Measurements from ENCODE around the gene C3orf85.

The C3orf85 gene

DNA sequence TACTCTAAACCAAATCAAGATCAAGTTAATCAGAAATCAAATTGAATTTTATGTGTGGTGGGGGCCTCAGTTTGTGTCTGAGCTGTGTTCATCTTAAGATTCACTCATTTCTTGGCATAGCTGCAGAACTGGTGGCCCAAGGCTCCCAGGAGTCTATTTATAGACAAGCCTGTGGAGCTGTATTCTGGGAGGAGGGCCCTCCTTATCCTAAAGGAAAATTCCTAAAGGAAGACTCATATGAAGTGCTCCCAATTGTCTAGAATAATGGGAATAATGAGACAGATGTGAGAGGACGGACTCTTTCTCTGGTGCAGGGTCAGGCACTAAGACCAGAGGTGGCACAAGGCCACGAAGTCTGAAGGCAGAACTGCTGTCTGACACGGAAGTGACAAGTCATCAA, 38.9 kb downstream of the C3orf85 start:
- H3K27me3 ChIP-seq (ENCODE audit: insufficient read depth, insufficient read length), result no peaks in the 10 kb centered on the region
- TF ChIP-seq YY1 (IDR thresholded peaks at IDR 0.05; ENCODE audit: insufficient read depth, insufficient read length) (no peak), SUZ12 (IDR thresholded peaks at IDR 0.05; ENCODE audit: extremely low read depth, insufficient read depth, insufficient read length) (no peak), ZNF274 (IDR thresholded peaks at IDR 0.05; ENCODE audit: low read depth, low read length) (no peak)
- H3K9ac ChIP-seq (ENCODE audit: insufficient read length, low read depth), result no peak overlapping the region
- DNase-seq (ENCODE audit: low read depth, low spot score), result no peak
- no peaks in the 10 kb centered on the region for H3K36me3 ChIP-seq (ENCODE audit: insufficient read depth, insufficient read length, low read length)
- H3K4me1 ChIP-seq (ENCODE audit: insufficient read depth, insufficient read length), result peaks cover 3% of the 10 kb centered on the region
- H3K4me3 ChIP-seq (ENCODE audit: insufficient read length, low read depth), result no peak overlapping the region
- H3K9me3 ChIP-seq (ENCODE audit: insufficient read depth, low read length), result no peaks in the 10 kb centered on the region

DNA sequence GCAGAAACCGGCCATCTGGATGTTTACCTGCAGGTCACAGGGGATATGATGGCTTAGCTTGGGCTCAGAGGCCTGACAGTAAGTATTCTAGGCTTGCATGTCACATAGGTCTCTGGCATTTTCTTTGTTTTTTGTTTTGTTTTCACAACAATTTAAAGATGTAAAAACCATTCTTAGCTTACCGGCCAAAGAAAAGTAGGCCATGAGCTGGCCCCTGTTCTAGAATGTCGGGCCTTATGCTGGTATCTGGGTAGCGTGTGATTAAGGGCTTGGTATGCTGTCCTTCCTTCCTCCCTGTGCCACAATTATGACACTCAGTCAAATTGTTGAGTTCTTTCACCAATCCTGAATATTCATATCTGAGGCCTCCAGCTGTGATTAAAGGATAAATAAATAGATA, 40.2 kb downstream of the C3orf85 start:
- Histone ChIP-seq H3K36me3 (ENCODE audit: insufficient read depth, insufficient read length, low read length) (no peaks in the 10 kb centered on the region), H3K4me3 (ENCODE audit: insufficient read length, low read depth) (no peak overlapping the region), H3K27me3 (ENCODE audit: insufficient read depth, insufficient read length) (no peaks in the 10 kb centered on the region), H3K4me1 (ENCODE audit: insufficient read depth, insufficient read length) (peaks cover 3% of the 10 kb centered on the region), H3K9ac (ENCODE audit: insufficient read length, low read depth) (no peak overlapping the region), H3K9me3 (ENCODE audit: insufficient read depth, low read length) (no peaks in the 10 kb centered on the region)
- no peak for TF ChIP-seq YY1 (IDR thresholded peaks at IDR 0.05; ENCODE audit: insufficient read depth, insufficient read length)
- TF ChIP-seq SUZ12 (IDR thresholded peaks at IDR 0.05; ENCODE audit: extremely low read depth, insufficient read depth, insufficient read length), result no peak
- TF ChIP-seq ZNF274 (IDR thresholded peaks at IDR 0.05; ENCODE audit: low read depth, low read length), result no peak
- no peak for DNase-seq (ENCODE audit: low read depth, low spot score)

DNA sequence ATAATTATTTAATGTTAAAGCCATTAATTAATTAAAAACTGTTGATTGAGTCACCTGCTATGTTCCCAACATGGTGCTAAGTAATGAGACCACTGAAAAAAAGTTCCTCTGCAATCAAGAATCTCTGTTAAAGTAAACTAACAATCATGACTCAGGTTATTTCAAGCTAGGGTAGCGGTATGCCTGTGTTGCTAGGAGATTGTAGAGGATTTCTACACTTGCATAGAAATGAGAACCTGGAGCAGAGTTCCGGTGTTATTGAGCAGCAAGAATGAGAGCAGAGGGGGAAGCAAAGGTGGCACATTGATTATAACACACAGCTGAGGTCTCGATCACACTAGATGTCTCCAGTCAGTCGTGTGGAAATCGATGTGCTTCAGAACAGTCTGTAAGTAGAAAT, 41.4 kb downstream of the C3orf85 start:
- TF ChIP-seq SUZ12 (IDR thresholded peaks at IDR 0.05; ENCODE audit: extremely low read depth, insufficient read depth, insufficient read length), result no peak
- no peak for TF ChIP-seq YY1 (IDR thresholded peaks at IDR 0.05; ENCODE audit: insufficient read depth, insufficient read length)
- TF ChIP-seq ZNF274 (IDR thresholded peaks at IDR 0.05; ENCODE audit: low read depth, low read length), result no peak
- Histone ChIP-seq H3K4me3 (ENCODE audit: insufficient read length, low read depth) (no peak overlapping the region), H3K4me1 (ENCODE audit: insufficient read depth, insufficient read length) (peaks cover 3% of the 10 kb centered on the region), H3K36me3 (ENCODE audit: insufficient read depth, insufficient read length, low read length) (no peaks in the 10 kb centered on the region), H3K9ac (ENCODE audit: insufficient read length, low read depth) (no peak overlapping the region), H3K9me3 (ENCODE audit: insufficient read depth, low read length) (no peaks in the 10 kb centered on the region), H3K27me3 (ENCODE audit: insufficient read depth, insufficient read length) (no peaks in the 10 kb centered on the region)
- no peak for DNase-seq (ENCODE audit: low read depth, low spot score)

DNA sequence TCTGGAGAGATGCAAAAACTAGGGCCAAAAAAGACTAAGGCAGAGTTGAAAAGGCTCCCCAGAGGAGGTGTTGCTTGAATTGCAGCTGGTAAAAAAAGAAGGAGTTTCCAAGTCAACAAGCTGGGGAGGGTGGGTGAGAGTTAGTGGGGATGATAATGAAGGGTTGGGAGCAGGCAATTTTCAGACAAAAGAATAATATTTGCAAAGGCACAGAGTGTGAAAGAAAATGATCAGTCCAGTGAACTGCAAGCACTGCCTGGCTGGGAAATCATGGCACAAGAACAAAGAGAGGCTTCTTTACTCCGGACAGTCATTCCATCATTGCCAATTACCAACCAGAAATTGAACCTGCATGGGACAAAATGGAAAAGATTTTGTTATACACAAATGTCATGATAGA, 42.2 kb downstream of the C3orf85 start:
- Histone ChIP-seq H3K4me1 (ENCODE audit: insufficient read depth, insufficient read length) (peaks cover 3% of the 10 kb centered on the region), H3K9me3 (ENCODE audit: insufficient read depth, low read length) (no peaks in the 10 kb centered on the region), H3K9ac (ENCODE audit: insufficient read length, low read depth) (no peak overlapping the region), H3K27me3 (ENCODE audit: insufficient read depth, insufficient read length) (no peaks in the 10 kb centered on the region), H3K36me3 (ENCODE audit: insufficient read depth, insufficient read length, low read length) (no peaks in the 10 kb centered on the region), H3K4me3 (ENCODE audit: insufficient read length, low read depth) (no peak overlapping the region)
- TF ChIP-seq ZNF274 (IDR thresholded peaks at IDR 0.05; ENCODE audit: low read depth, low read length), result no peak
- no peak for TF ChIP-seq YY1 (IDR thresholded peaks at IDR 0.05; ENCODE audit: insufficient read depth, insufficient read length)
- DNase-seq (ENCODE audit: low read depth, low spot score), result no peak

DNA sequence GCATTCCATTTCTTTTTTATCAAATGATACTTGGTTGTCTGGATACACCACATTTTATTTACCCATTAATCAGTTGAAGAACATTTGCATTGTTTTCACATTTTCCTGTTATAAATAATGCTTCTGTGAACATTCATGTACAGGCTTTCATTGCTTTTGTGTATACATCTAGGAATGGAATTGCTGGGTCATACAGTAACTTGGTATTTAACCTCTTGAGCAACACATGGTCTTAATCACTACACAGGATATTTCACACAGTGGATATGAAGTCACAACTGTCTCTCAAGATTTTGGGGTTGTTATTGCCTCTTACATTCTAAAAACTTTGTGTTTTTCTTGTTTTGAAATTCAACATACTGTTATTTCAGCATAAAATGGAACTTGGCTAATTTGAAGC, 48.2 kb downstream of the C3orf85 start:
- Histone ChIP-seq H3K4me3 (ENCODE audit: insufficient read length, low read depth) (no peak overlapping the region), H3K9ac (ENCODE audit: insufficient read length, low read depth) (no peak overlapping the region), H3K9me3 (ENCODE audit: insufficient read depth, low read length) (no peaks in the 10 kb centered on the region; the same call in 1 of the 2 replicates), H3K27me3 (ENCODE audit: insufficient read depth, insufficient read length) (no peaks in the 10 kb centered on the region), H3K4me1 (ENCODE audit: insufficient read depth, insufficient read length) (no peaks in the 10 kb centered on the region), H3K36me3 (ENCODE audit: insufficient read depth, insufficient read length, low read length) (no peaks in the 10 kb centered on the region)
- TF ChIP-seq ZNF274 (IDR thresholded peaks at IDR 0.05; ENCODE audit: low read depth, low read length) (no peak), YY1 (IDR thresholded peaks at IDR 0.05; ENCODE audit: insufficient read depth, insufficient read length) (no peak), SUZ12 (IDR thresholded peaks at IDR 0.05; ENCODE audit: extremely low read depth, insufficient read depth, insufficient read length) (no peak)
- DNase-seq (ENCODE audit: low read depth, low spot score), result no peak

DNA sequence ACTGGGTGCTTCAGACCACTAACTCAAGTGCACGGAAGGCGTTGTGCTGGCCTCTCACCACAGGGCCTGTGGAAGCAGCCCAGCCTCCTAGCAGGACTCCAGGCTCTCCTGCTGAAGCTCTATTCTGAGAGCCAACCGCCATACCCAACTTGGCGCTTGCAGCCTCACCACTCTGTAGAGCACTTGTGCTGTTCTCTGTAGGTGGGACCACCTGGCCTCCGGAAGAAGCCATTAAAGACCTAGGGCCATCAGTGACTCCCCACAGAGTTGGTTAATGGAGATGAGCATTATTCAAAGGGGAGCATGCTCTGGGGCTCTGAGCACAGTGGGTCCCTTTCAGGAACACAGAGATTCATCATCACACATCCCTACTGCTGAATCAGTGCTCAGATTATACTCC, 50.9 kb downstream of the C3orf85 start:
- Histone ChIP-seq H3K4me1 (ENCODE audit: insufficient read depth, insufficient read length) (no peaks in the 10 kb centered on the region), H3K36me3 (ENCODE audit: insufficient read depth, insufficient read length, low read length) (no peaks in the 10 kb centered on the region), H3K9ac (ENCODE audit: insufficient read length, low read depth) (no peak overlapping the region), H3K4me3 (ENCODE audit: insufficient read length, low read depth) (no peak overlapping the region), H3K9me3 (ENCODE audit: insufficient read depth, low read length) (no peaks in the 10 kb centered on the region; the same call in 1 of the 2 replicates), H3K27me3 (ENCODE audit: insufficient read depth, insufficient read length) (no peaks in the 10 kb centered on the region)
- TF ChIP-seq YY1 (IDR thresholded peaks at IDR 0.05; ENCODE audit: insufficient read depth, insufficient read length) (no peak), SUZ12 (IDR thresholded peaks at IDR 0.05; ENCODE audit: extremely low read depth, insufficient read depth, insufficient read length) (no peak), ZNF274 (IDR thresholded peaks at IDR 0.05; ENCODE audit: low read depth, low read length) (no peak)
- DNase-seq (ENCODE audit: low read depth, low spot score), result no peak

DNA sequence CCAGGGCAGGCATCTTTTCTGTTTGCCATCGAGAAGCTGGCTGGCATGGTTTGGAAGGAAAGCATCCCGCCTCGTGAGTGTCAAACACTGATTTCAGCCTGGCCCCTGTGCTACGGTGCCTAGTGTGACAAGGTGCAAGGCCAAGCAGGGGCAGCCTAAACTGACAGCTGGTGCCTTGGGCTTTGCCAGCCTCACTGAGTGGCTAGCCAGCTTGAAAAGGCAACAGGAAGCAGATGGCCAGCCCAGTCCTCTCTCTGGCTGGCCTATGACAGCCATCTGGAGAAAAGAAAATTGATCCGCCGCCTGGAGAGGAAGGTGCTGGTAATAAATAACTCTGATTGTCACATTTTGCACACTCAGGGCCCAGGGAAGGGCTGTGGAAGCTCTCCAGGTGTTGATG, 52.2 kb downstream of the C3orf85 start:
- no peaks in the 10 kb centered on the region for H3K27me3 ChIP-seq (ENCODE audit: insufficient read depth, insufficient read length)
- H3K9ac ChIP-seq (ENCODE audit: insufficient read length, low read depth), result no peak overlapping the region
- TF ChIP-seq YY1 (IDR thresholded peaks at IDR 0.05; ENCODE audit: insufficient read depth, insufficient read length), result no peak
- TF ChIP-seq ZNF274 (IDR thresholded peaks at IDR 0.05; ENCODE audit: low read depth, low read length), result no peak
- TF ChIP-seq SUZ12 (IDR thresholded peaks at IDR 0.05; ENCODE audit: extremely low read depth, insufficient read depth, insufficient read length), result no peak
- no peak for DNase-seq (ENCODE audit: low read depth, low spot score)
- no peak overlapping the region for H3K4me3 ChIP-seq (ENCODE audit: insufficient read length, low read depth)
- no peaks in the 10 kb centered on the region for H3K36me3 ChIP-seq (ENCODE audit: insufficient read depth, insufficient read length, low read length)
- H3K9me3 ChIP-seq (ENCODE audit: insufficient read depth, low read length), result no peaks in the 10 kb centered on the region; the same call in 1 of the 2 replicates
- no peaks in the 10 kb centered on the region for H3K4me1 ChIP-seq (ENCODE audit: insufficient read depth, insufficient read length)

DNA sequence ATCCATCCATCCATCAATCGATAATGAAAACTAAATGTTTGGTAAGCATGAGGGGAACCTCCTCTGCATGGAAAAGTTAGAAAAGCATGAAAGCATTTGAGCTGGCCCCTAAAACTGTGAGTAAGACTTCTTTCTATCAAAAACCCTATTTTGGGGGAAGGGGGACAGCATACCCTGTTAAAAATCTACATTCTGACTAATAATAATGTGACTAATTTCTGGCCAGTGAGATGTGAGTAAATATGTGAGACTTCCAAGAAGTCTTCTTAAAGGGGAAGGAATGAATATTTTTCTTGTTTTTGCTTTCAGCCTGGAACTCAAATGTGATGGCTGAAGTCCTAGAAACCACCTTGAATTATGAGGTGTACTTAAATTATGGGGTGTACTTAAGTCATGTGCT, 54.9 kb downstream of the C3orf85 start:
- Histone ChIP-seq H3K9me3 (ENCODE audit: insufficient read depth, low read length) (no peaks in the 10 kb centered on the region; the same call in 1 of the 2 replicates), H3K27me3 (ENCODE audit: insufficient read depth, insufficient read length) (no peaks in the 10 kb centered on the region), H3K36me3 (ENCODE audit: insufficient read depth, insufficient read length, low read length) (no peaks in the 10 kb centered on the region), H3K9ac (ENCODE audit: insufficient read length, low read depth) (no peak overlapping the region), H3K4me1 (ENCODE audit: insufficient read depth, insufficient read length) (no peaks in the 10 kb centered on the region), H3K4me3 (ENCODE audit: insufficient read length, low read depth) (no peak overlapping the region)
- no peak for DNase-seq (ENCODE audit: low read depth, low spot score)
- TF ChIP-seq SUZ12 (IDR thresholded peaks at IDR 0.05; ENCODE audit: extremely low read depth, insufficient read depth, insufficient read length) (no peak), ZNF274 (IDR thresholded peaks at IDR 0.05; ENCODE audit: low read depth, low read length) (no peak), YY1 (IDR thresholded peaks at IDR 0.05; ENCODE audit: insufficient read depth, insufficient read length) (no peak)
